ENCODE data around the gene IRF4.

The IRF4 gene

DNA sequence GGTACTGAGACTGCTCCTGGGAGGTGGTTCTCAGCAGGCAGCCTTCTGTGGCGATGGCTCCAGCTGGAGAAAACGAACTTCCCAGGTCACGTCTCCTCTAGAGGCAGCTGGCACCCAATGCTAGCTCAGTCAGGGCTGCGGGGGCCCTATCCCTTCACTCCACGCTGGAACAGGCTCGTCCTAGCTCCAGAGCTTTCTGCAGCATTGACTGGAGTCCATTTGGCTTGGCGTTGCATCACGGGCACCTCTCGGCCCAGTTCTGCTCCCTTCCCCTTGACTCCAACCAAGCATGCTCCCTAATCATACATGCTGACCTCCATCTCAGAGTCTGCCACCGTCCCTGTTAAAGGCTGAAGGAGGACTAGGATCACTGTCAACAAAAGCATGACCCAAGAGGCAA is 5.9 kb upstream of the IRF4 start:
- TF ChIP-seq, protein P1, sequence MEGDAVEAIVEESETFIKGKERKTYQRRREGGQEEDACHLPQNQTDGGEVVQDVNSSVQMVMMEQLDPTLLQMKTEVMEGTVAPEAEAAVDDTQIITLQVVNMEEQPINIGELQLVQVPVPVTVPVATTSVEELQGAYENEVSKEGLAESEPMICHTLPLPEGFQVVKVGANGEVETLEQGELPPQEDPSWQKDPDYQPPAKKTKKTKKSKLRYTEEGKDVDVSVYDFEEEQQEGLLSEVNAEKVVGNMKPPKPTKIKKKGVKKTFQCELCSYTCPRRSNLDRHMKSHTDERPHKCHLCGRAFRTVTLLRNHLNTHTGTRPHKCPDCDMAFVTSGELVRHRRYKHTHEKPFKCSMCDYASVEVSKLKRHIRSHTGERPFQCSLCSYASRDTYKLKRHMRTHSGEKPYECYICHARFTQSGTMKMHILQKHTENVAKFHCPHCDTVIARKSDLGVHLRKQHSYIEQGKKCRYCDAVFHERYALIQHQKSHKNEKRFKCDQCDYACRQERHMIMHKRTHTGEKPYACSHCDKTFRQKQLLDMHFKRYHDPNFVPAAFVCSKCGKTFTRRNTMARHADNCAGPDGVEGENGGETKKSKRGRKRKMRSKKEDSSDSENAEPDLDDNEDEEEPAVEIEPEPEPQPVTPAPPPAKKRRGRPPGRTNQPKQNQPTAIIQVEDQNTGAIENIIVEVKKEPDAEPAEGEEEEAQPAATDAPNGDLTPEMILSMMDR (IDR thresholded peaks at IDR 0.05; ENCODE audit: borderline replicate concordance, insufficient read depth, low read depth, low read length): no peak
- H3K4me3 ChIP-seq (ENCODE audit: low read depth, low read length): no peak overlapping the region

DNA sequence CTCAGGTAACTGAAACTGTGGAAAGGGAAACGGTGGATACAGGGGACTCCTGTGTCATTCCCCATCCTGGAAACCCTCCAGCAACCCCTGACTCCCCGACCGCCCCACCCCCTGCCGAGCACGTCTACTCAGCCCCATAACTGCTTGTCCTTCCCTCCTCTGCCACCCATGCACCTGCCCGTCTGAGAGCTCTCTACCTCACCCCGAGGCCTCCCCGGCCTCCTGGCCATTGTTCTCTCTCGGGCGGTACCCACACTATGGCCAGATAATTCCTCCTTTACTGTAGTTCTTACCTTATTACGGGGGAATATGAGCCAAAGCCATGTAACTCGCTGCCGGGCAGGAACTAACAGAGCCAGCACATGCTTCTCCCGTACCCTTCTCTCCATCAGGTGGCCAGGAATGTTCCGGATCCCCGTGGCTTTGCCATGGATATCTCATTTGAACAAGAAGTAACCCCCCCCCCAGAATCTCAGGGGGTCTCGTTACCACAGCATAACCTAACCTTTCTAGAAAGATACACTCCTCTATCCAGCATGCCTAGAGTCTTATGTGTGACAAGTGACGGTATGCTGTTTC is 4.8 kb upstream of the IRF4 start:
- TF ChIP-seq, protein P1 (IDR thresholded peaks at IDR 0.05; ENCODE audit: borderline replicate concordance, insufficient read depth, low read depth, low read length): no peak
- no peak overlapping the region for H3K4me3 ChIP-seq (ENCODE audit: low read depth, low read length)

DNA sequence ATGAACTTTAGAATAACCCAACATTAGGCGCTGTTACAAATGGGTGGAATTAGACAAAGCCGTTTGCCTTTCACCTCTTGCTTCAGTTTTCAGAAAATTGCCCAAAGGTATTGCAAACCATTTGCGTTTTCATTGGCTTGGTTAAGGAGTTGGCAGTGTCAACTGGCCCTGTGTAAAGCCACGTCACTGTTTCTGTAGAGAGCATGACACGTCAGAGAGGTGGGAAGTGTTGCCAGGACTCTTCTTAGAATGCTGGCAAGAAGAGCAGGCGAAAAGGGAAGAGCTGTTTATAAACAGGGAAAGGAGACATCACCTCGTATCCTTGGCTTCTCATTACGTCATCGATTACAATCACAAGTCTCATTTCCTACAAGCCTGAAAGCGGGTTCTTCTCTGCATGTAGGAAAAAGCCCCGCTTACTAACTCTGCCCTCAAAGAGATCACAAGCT is 4.2 kb upstream of the IRF4 start:
- H3K4me3 ChIP-seq (ENCODE audit: low read depth, low read length): no peak overlapping the region
- TF ChIP-seq, protein P1 (IDR thresholded peaks at IDR 0.05; ENCODE audit: borderline replicate concordance, insufficient read depth, low read depth, low read length): no peak

DNA sequence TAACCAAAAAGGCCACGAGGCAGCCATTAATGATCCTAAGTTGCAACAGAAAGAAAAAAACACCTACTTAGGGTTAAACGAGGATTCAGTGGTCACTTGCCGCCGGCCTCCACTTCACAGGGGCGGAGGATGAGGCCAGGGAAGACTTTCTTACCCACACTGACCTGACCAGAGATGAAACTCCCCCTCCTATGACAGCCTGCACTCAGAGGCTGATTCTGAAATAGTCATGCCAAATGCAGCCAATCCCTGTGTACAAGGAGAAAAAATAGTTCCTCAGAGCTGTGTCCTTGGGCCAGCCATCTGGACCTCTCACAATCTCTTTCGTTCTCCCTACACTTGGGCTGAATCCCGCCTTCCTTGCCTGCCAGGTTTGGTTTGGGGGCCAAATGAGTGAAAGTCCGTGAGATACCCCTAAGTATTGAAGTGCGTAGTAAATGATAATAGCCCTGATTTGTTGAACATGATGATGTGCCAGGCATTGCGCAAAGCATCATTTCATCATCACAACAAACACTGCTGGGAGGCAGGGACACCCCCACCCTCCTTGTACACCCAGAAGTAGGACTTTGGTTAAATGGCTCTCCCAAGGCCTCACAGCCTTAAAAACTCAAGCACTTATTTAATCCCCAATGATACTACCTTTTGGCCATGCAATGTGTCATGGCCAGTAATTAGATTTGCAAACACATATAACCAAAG is 3.2 kb upstream of the IRF4 start:
- TF ChIP-seq, protein P1 (IDR thresholded peaks at IDR 0.05; ENCODE audit: borderline replicate concordance, insufficient read depth, low read depth, low read length): no peak
- no peak overlapping the region for H3K4me3 ChIP-seq (ENCODE audit: low read depth, low read length)

DNA sequence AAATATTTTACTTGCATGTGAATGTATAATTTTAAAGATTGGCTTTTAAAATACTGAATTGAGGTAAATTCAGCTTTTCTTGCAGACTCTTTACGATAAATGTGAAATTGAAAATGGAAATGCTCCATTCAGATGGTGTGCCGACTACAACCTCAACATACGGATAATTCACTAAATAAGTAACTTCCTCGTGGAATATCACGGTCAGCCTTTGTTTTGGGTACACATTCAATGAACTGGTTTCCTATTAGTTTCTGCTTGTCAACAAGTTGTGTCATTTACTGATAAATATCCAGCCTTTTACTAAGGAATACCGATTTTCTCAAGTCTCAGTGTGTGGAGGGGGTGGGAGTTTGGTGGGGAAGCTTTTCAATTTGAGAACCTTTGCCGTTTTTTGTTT is 2.4 kb upstream of the IRF4 start:
- no peak overlapping the region for H3K4me3 ChIP-seq (ENCODE audit: low read depth, low read length)
- TF ChIP-seq, protein P1 (IDR thresholded peaks at IDR 0.05; ENCODE audit: borderline replicate concordance, insufficient read depth, low read depth, low read length): no peak

DNA sequence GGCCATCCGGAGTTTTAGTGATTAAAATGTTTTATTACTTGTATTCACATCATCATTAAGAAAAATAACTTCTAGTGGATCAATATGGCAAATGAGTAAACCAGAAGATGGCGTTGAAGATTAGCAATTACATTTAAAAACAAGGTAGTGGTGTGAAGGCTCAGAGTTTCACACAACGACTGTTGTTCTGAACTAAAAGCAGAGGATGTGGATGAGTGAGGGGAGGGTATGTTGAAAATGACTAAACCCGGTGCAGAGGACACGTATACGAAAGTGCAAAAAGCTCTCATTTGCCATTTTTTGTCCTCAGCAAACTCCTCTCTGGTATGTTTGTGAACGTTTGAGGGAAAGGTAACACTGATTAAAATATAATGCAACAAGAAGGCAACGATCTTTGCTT is 1.9 kb upstream of the IRF4 start:
- TF ChIP-seq, protein P1 (IDR thresholded peaks at IDR 0.05; ENCODE audit: borderline replicate concordance, insufficient read depth, low read depth, low read length): no peak
- no peak overlapping the region for H3K4me3 ChIP-seq (ENCODE audit: low read depth, low read length)
